Right renal pelvis (tissue), 4 donors: ENCODE data around the gene ARL2. TPM values are rescaled to one million over a fixed set of nuclear protein-coding genes. Genes with fewer than 3 reads are reported as not detected.
"Not testable (repeated sequence)": the region's sequence is repeated elsewhere in the genome, so short reads cannot be mapped to it uniquely, and the experiment has no call there.

ENCODE experiments used
- DNase-seq, 4 donors: peaks; one replicate each; pipeline ENCODE4 v3.0.0-alpha.2; 2013; ENCODE audit warnings: low read depth in 4 of 4, low spot score in 3 of 4, missing footprints in 1 of 4
- polyA plus RNA-seq, 4 donors: library from polyadenylated mRNA; unstranded; fragments of 120-200 nt; gene quantifications; one replicate each; pipeline ENCODE4 v1.2.1, GENCODE V29; 2013; ENCODE audit not compliant: insufficient read length in 4 of 4

The ARL2 gene
- 10 to 100 TPM; 52.3 to 70.2 (median 59.7) TPM for polyA plus RNA-seq

GRCh38 chr11:65013888-65014725 is at the start of gene ARL2:
ARL2 (plus strand) TSS chr11:65014160; CDS start chr11:65014208, 48 bp downstream.
- peak; percentile 87 to 89 (median 88) for DNase-seq

- no peak for DNase-seq
Measured at GRCh38 chr11:64967375-64967774, 46.6 kb upstream of the ARL2 start.

- DNase-seq, result no peak
Measured at GRCh38 chr11:64969209-64969608, 44.8 kb upstream of the ARL2 start.

- no peak for DNase-seq
Measured at GRCh38 chr11:64970731-64971151, 43.2 kb upstream of the ARL2 start.

- DNase-seq, result peak; percentile 77 to 84 (median 82)
Measured at GRCh38 chr11:64971421-64972233, 42.3 kb upstream of the ARL2 start, which contains the start of gene MAJIN. MAJIN (minus strand) TSS chr11:64972108; CDS start chr11:64959405, 12,703 bp downstream.

GRCh38 chr11:64974124-64974523 is 39.8 kb upstream of the ARL2 start:
- no peak for DNase-seq

- no peak for DNase-seq
Measured at GRCh38 chr11:64976651-64977050, 37.3 kb upstream of the ARL2 start.

- DNase-seq, result not testable (repeated sequence)
Measured at GRCh38 chr11:64983339-64983738, 30.6 kb upstream of the ARL2 start.

GRCh38 chr11:64987998-64988854 is 25.7 kb upstream of the ARL2 start:
- DNase-seq, result no peak

- no peak for DNase-seq
Measured at GRCh38 chr11:64989416-64989815, 24.5 kb upstream of the ARL2 start.

- DNase-seq, result no peak
Measured at GRCh38 chr11:64990222-64990923, 23.6 kb upstream of the ARL2 start.

GRCh38 chr11:64994318-64994717 is 19.6 kb upstream of the ARL2 start:
- no peak for DNase-seq

- no peak for DNase-seq
Measured at GRCh38 chr11:64996327-64996709, 17.6 kb upstream of the ARL2 start.

GRCh38 chr11:64996710-64997380 is 17.1 kb upstream of the ARL2 start, which contains the start of gene BATF2:
BATF2 (minus strand) TSS chr11:64996971; CDS start chr11:64996914, 57 bp downstream.
- DNase-seq, result peak in 3 of 4 donors; percentile 53 to 68 (median 61)

- no peak for DNase-seq
Measured at GRCh38 chr11:64998141-64998540, 15.8 kb upstream of the ARL2 start.

GRCh38 chr11:64998690-64999431 is 15.1 kb upstream of the ARL2 start:
- no peak for DNase-seq

- no peak for DNase-seq
Measured at GRCh38 chr11:64999478-64999877, 14.5 kb upstream of the ARL2 start.

GRCh38 chr11:65002706-65003105 is 11.3 kb upstream of the ARL2 start:
- no peak for DNase-seq
